Mesendoderm (in vitro differentiated cells): ENCODE measurements around the gene LGALS1.
A peak's percentile ranks its signal among the peaks of the same experiment; 100 is the strongest.

Source experiments
- DNase-seq: peaks from one replicate; pipeline ENCODE4 v3.0.0; 2013
- H2AK5ac ChIP-seq: 2 replicates; pipeline ENCODE4 v1.6.1; 2013; ENCODE audit warnings: low read length, inconsistent platforms
- H2BK120ac ChIP-seq: 2 replicates; pipeline ENCODE4 v1.6.1; 2013; ENCODE audit warnings: low read depth, mild to moderate bottlenecking, low read length, moderate library complexity, mixed read lengths
- H2BK15ac ChIP-seq: replicated peaks from 2 replicates; pipeline ENCODE4 v1.6.1; 2013; ENCODE audit warnings: low read depth, mild to moderate bottlenecking, moderate library complexity
- H2BK5ac ChIP-seq: 2 replicates; pipeline ENCODE4 v1.6.1; 2013; ENCODE audit warnings: low read length, inconsistent platforms
- H3K18ac ChIP-seq: 2 replicates; pipeline ENCODE4 v1.6.1; 2013; ENCODE audit warnings: mild to moderate bottlenecking, low read length, mixed read lengths
- H3K23ac ChIP-seq: one replicate; pipeline ENCODE4 v1.6.1; 2013; ENCODE audit warnings: low read length
- H3K27ac ChIP-seq: 2 replicates; pipeline ENCODE4 v1.5.1; 2013; ENCODE audit warnings: low read depth, mild to moderate bottlenecking, inconsistent platforms, low read length, moderate library complexity
- H3K27me3 ChIP-seq: 2 replicates; pipeline ENCODE4 v1.6.1; 2013; ENCODE audit warnings: low read length, control low read depth, mild to moderate bottlenecking, inconsistent platforms; ENCODE audit not compliant: insufficient read depth, poor library complexity
- H3K36me3 ChIP-seq: 2 replicates; pipeline ENCODE4 v1.6.1; 2013; ENCODE audit warnings: low read length, inconsistent platforms; ENCODE audit not compliant: control insufficient read depth, insufficient read depth
- H3K4ac ChIP-seq: one replicate; pipeline ENCODE4 v1.6.1; 2013; ENCODE audit warnings: low read depth, mild to moderate bottlenecking, low read length, moderate library complexity
- H3K4me1 ChIP-seq: 2 replicates; pipeline ENCODE4 v1.6.1; 2013; ENCODE audit warnings: low read depth, low read length, inconsistent platforms; ENCODE audit not compliant: control insufficient read depth
- H3K4me2 ChIP-seq: 2 replicates; pipeline ENCODE4 v1.6.1; 2013; ENCODE audit warnings: low read length
- H3K4me3 ChIP-seq: 2 replicates; pipeline ENCODE4 v1.5.1; 2013; ENCODE audit warnings: mild to moderate bottlenecking, low read length
- H3K56ac ChIP-seq: one replicate; pipeline ENCODE4 v1.6.1; 2013; ENCODE audit warnings: low read length
- H3K79me1 ChIP-seq: 2 replicates; pipeline ENCODE4 v1.6.1; 2013; ENCODE audit warnings: low read length, inconsistent platforms
- H3K79me2 ChIP-seq: 2 replicates; pipeline ENCODE4 v1.6.1; 2013; ENCODE audit warnings: mild to moderate bottlenecking, low read length; ENCODE audit not compliant: control insufficient read depth, insufficient read depth
- H3K9ac ChIP-seq: 2 replicates; pipeline ENCODE4 v1.6.1; 2013; ENCODE audit warnings: low read length, inconsistent platforms
- H4K5ac ChIP-seq: one replicate; pipeline ENCODE4 v1.6.1; 2013; ENCODE audit warnings: low read length
- H4K8ac ChIP-seq: one replicate; pipeline ENCODE4 v1.6.1; 2013; ENCODE audit warnings: low read depth, mild to moderate bottlenecking, control low read depth, low read length, moderate library complexity
- WGBS: extraction: QIAGEN DNeasy Blood & Tissue Kit; methylation state at CpG from one replicate; pipeline ENCODE4 v1.1.7; 2013; ENCODE audit warnings: low lambda C conversion rate, missing lambda C conversion rate; ENCODE audit not compliant: insufficient coverage; ENCODE audit errors: extremely low coverage; 5-methylcytosine and 5-hydroxymethylcytosine counted together

Gene LGALS1

DNA sequence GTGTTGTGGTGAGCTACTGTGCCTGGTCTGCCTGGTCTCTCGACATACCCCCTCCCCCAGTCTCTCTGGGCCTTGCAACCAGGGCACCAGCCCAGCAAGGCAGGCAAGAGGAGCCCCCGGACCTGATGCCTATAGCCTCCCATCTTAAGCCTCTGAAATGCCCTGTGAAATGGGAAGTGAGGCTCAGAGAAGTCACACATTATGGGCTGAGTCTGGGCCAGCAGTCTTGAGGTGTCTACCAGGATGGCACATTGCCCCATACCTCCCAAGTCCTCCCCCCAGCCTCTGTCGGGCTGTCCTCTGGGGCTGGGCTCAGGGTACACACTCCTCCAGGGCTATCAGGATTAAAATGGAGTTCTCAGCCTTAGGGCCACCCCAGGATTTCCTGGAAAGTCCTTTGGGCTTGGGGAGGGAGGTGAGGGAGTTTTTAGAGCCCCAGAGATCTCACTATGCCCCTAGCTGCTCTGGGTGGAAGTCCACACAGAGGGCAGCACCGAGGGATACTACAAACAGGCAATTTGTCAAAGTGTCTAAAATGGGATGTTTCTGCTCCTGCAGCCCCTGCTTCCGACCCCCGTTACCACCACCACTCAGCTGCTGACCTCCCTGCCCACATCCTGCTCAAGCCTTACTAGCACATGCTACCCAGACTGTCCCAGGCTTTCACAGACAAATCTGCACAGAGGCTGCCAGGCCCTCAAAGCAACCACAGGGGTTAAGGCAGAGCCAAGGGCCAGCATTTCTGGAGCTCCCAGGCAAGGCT lies 39.1 kb upstream of the LGALS1 start:
- Histone ChIP-seq H3K4me2 (no peak overlapping the region), H3K18ac (no peak overlapping the region), H4K5ac (no peak overlapping the region), H3K27me3 (no peaks in the 10 kb centered on the region), H3K4me1 (peaks cover 14% of the 10 kb centered on the region), H3K23ac (no peak overlapping the region), H3K56ac (no peak overlapping the region), H3K36me3 (no peaks in the 10 kb centered on the region), H2BK5ac (no peak overlapping the region), H2AK5ac (no peak overlapping the region), H3K9ac (peak overlapping the region; percentile 25), H2BK120ac (no peak overlapping the region), H2BK15ac (no peak overlapping the region), H3K27ac (peak overlapping the region; percentile 18), H3K79me1 (no peaks in the 10 kb centered on the region), H3K4me3 (no peak overlapping the region), H3K79me2 (no peaks in the 10 kb centered on the region), H4K8ac (no peak overlapping the region), H3K4ac (no peak overlapping the region)
- no CpG with 5 or more reads among the region's 6 CpGs for WGBS
- DNase-seq = peak; percentile 67

DNA sequence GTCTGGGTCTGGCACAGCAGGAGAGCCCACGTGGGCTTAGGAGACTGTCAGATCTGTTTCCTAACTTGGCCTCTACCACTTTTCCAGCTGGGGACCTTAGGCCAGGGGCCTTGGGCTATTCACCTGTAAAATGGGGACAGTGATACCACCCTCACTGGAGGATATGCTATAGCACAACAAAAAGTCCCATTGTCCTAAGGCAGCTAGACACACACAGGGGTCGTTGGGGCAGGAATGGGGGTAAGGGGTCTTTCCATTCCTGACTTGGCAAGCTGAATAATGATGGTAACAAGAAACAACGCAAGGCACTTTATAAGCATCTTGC lies 38.5 kb upstream of the LGALS1 start:
- Histone ChIP-seq H3K4me1 (peaks cover 14% of the 10 kb centered on the region), H3K27ac (no peak overlapping the region), H3K4me2 (no peak overlapping the region), H3K9ac (no peak overlapping the region), H4K8ac (no peak overlapping the region), H3K79me2 (no peaks in the 10 kb centered on the region), H3K56ac (no peak overlapping the region), H3K23ac (no peak overlapping the region), H3K18ac (no peak overlapping the region), H3K79me1 (no peaks in the 10 kb centered on the region), H2BK15ac (no peak overlapping the region), H4K5ac (no peak overlapping the region), H3K27me3 (no peaks in the 10 kb centered on the region), H3K4ac (no peak overlapping the region), H3K36me3 (no peaks in the 10 kb centered on the region), H2AK5ac (no peak overlapping the region), H3K4me3 (no peak overlapping the region), H2BK5ac (no peak overlapping the region), H2BK120ac (no peak overlapping the region)
- WGBS = no CpG with 5 or more reads among the region's 3 CpGs
- DNase-seq = no peak

DNA sequence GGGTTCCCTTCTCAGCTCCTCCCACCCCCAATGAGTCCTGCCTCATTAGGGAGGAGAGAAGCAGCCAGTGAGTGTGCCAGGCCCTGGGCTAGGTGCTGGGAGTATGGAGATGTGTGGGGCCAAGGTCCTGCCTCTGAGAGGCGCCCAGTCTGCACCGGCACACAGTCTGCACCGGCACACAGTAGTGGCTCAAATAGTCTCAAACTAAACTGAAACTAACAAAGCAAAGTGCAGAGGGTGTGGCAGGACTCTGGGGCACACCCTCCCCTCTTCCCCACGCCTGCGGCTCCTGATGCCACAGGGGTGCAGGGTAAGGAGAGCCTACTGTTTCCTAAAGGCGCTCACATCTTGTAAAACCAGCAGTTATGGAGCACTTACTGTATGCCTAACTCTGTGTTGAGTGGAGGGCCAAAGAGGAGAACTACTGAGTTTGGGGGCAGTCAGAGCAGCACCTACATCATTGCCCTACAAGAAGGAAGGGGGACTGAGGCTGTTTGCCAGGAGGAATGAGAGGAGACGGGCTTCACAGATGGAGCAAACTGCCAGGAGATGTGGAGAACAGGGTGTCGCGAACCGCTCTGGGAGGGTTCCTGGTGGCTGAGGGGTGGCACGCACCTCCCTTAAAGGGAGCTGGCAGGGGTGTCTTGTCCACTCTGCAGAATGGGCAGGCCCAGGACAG lies 36.9 kb upstream of the LGALS1 start:
- H3K27ac ChIP-seq = peak overlapping the region; percentile 7

DNA sequence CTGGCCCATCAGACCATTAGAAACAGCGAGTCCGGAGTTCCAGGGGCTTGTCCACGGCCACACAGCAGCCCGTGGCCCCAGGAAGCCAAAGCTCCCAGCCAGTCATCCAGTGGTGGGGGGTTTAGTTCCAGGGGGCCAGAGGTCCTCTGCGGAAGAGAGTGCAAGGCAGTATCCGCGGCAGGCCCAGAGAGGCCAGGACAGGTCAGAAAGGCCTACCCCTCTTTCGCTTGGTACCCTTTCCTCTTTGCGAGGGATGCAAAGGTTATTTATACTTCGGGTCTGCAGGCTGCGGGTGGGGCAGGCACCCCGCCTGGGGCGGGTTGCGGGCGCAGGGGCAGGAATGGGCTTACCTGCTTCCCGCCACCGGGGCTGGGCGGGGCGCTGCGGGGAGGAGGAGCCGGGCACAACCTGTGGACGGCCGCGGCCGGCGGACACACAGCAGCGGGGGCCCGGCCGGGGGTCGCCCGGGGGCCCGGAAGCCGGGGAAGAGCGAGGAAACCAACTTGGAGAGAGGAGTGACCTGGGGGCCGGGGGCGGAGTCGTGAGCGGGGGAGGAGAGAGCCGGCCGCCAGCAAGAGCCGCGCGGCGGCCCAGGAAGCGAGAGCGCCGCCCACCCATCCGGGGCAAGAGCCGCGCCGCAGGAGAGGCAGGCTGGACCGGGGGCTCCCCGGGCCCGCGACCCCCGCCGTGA lies 36.2 kb upstream of the LGALS1 start, which contains the start of gene SH3BP1:
TSS of gene SH3BP1 (plus strand) at position 600 of the 691 bp plus-strand sequence. CDS start 119 bp downstream, outside the sequence.
- Histone ChIP-seq H3K4me3 (peak within 1 kb of the TSS; percentile 43), H2BK120ac (peak within 1 kb of the TSS; percentile 15), H3K27ac (peak within 1 kb of the TSS; percentile 7), H3K23ac (peak within 1 kb of the TSS; percentile 66), H3K36me3 (peaks cover 2% of the 10 kb centered on the region), H3K79me1 (no peaks in the 10 kb centered on the region), H3K79me2 (no peaks in the 10 kb centered on the region), H2BK5ac (no peak within 1 kb of the TSS), H2AK5ac (no peak within 1 kb of the TSS), H3K18ac (peak within 1 kb of the TSS; percentile 96), H3K4ac (peak within 1 kb of the TSS; percentile 17), H3K9ac (peak within 1 kb of the TSS; percentile 71), H3K4me2 (peak within 1 kb of the TSS; percentile 64), H2BK15ac (no peak within 1 kb of the TSS), H4K5ac (no peak within 1 kb of the TSS), H3K27me3 (no peaks in the 10 kb centered on the region), H4K8ac (peak within 1 kb of the TSS; percentile 59), H3K4me1 (peaks cover 6% of the 10 kb centered on the region), H3K56ac (peak within 1 kb of the TSS; percentile 87)
- DNase-seq = peak; percentile 87
- WGBS = no CpG with 5 or more reads among the region's 57 CpGs

More for the DNA sequence above, 36.9 kb upstream of the LGALS1 start:
- no CpG with 5 or more reads among the region's 11 CpGs for WGBS
- peak overlapping the region; percentile 59 for H3K9ac ChIP-seq
- no peak overlapping the region for H2BK120ac ChIP-seq
- no peaks in the 10 kb centered on the region for H3K79me1 ChIP-seq
- H4K5ac ChIP-seq = no peak overlapping the region
- peak; percentile 36 for DNase-seq
- H3K18ac ChIP-seq = peak overlapping the region; percentile 31
- no peaks in the 10 kb centered on the region for H3K27me3 ChIP-seq
- no peak overlapping the region for H2BK15ac ChIP-seq
- no peak overlapping the region for H3K4me3 ChIP-seq
- H3K23ac ChIP-seq = no peak overlapping the region
- no peak overlapping the region for H4K8ac ChIP-seq
- no peaks in the 10 kb centered on the region for H3K36me3 ChIP-seq
- no peak overlapping the region for H2BK5ac ChIP-seq
- H2AK5ac ChIP-seq = no peak overlapping the region
- peak overlapping the region; percentile 79 for H3K56ac ChIP-seq
- no peak overlapping the region for H3K4me2 ChIP-seq
- no peak overlapping the region for H3K4ac ChIP-seq
- H3K79me2 ChIP-seq = no peaks in the 10 kb centered on the region
- peaks cover 11% of the 10 kb centered on the region for H3K4me1 ChIP-seq

DNA sequence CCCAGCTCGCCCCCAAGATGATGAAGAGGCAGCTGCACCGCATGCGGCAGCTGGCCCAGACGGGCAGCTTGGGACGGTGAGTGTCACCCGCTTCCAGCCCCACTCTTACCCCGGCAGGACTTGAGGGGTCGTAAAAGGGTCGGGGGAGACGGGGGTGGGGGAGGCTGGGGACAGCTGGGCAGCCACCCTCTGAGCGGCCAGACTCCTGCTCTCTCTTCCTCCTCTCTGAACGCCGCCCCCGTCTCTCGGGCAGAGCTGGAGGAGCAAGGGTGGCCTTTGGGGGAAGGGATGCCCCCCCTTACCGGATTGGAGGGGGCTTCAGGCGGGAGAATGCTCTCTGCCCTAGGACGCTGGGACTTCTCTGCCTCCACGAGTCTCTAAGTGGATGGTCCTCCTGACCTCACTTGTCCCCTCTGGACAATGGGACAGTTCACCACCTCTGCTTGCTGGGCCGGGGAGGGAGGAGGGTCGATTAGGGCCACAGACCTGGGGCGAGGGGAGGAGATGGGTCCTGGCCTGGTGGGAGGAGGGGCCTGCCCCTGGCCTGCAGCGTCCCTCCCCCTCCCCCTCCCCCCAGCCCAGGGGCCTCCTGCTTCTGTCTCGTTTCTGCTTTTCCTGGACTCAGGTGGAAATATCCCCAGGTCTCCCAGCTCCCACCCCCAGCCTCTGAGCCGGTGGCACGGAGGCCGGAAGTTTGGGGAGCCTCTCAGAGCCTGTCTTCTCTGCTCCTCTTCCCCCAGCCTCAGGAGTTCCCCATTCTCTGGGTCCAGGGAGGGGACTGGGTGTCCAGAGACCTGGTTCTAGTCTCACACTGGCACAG lies 35.5 kb upstream of the LGALS1 start:
- Histone ChIP-seq H3K4me1 (peaks cover 3% of the 10 kb centered on the region), H3K79me1 (no peaks in the 10 kb centered on the region), H3K4me2 (peak overlapping the region; percentile 64), H3K4ac (peak overlapping the region; percentile 17), H3K4me3 (peak overlapping the region; percentile 43), H4K5ac (no peak overlapping the region), H2BK120ac (no peak overlapping the region), H3K79me2 (no peaks in the 10 kb centered on the region), H3K23ac (peak overlapping the region; percentile 66), H4K8ac (peak overlapping the region; percentile 59), H3K27me3 (no peaks in the 10 kb centered on the region), H3K9ac (peak overlapping the region; percentile 71), H2AK5ac (no peak overlapping the region), H3K18ac (peak overlapping the region; percentile 96), H3K36me3 (peaks cover 2% of the 10 kb centered on the region), H2BK5ac (no peak overlapping the region), H3K56ac (peak overlapping the region; percentile 87), H2BK15ac (no peak overlapping the region), H3K27ac (no peak overlapping the region)
- DNase-seq = peak; percentile 67
- no CpG with 5 or more reads among the region's 27 CpGs for WGBS
